ENCODE data around the gene HLA-E.
"Not testable (repeated sequence)": the region's sequence is repeated elsewhere in the genome, so short reads cannot be mapped to it uniquely, and the experiment has no call there.

- TF ChIP-seq CTCF (IDR thresholded peaks at IDR 0.05); POLR2AphosphoS5 (IDR thresholded peaks at IDR 0.05; ENCODE audit: insufficient read depth in 1 of 2, low read depth in 1 of 2); POLR2A (IDR thresholded peaks at IDR 0.05): not testable (repeated sequence)
Measured at GRCh38 chr6:30498705-30499104, 9.4 kb downstream of the HLA-E start.

All from vagina (tissue), 2 donors.